ENCODE measurements around the gene DHX16.

DHX16 gene

GRCh38 chr6:30703011-30703410, 30.2 kb upstream of the DHX16 start:
- no peaks in the 10 kb centered on the region for H3K9me3 ChIP-seq (ENCODE audit: insufficient read depth, low read length)
- no peaks in the 10 kb centered on the region for H4K20me1 ChIP-seq (ENCODE audit: insufficient read depth, low read length)
- H3K27me3 ChIP-seq (ENCODE audit: low read depth, low read length): no peaks in the 10 kb centered on the region
- no peaks in the 10 kb centered on the region for H3K79me2 ChIP-seq (ENCODE audit: low read length)
- H3K27ac ChIP-seq (ENCODE audit: low read length): no peak overlapping the region
- no peak overlapping the region for H3K9ac ChIP-seq (ENCODE audit: low read length)
- no peak for TF ChIP-seq EZH2phosphoT487 (IDR thresholded peaks at IDR 0.05; ENCODE audit: low read depth)
- no peak for TF ChIP-seq CTCF (IDR thresholded peaks at IDR 0.05; ENCODE audit: low read depth, low read length)
- no peak overlapping the region for H2AFZ ChIP-seq (ENCODE audit: low read depth, low read length)
- no peaks in the 10 kb centered on the region for H3K36me3 ChIP-seq (replicated peaks; ENCODE audit: low read depth, low read length)
- no peak overlapping the region for H3K4me2 ChIP-seq (ENCODE audit: low read length)
- no peaks in the 10 kb centered on the region for H3K4me1 ChIP-seq (ENCODE audit: low read length)
- H3K4me3 ChIP-seq (ENCODE audit: low read length): no peak overlapping the region

- Histone ChIP-seq H3K79me2 (ENCODE audit: low read length) (no peaks in the 10 kb centered on the region), H3K36me3 (replicated peaks; ENCODE audit: low read depth, low read length) (no peaks in the 10 kb centered on the region), H3K9me3 (ENCODE audit: insufficient read depth, low read length) (no peaks in the 10 kb centered on the region), H3K9ac (ENCODE audit: low read length) (no peak overlapping the region), H2AFZ (ENCODE audit: low read depth, low read length) (no peak overlapping the region), H4K20me1 (ENCODE audit: insufficient read depth, low read length) (no peaks in the 10 kb centered on the region), H3K27me3 (ENCODE audit: low read depth, low read length) (no peaks in the 10 kb centered on the region), H3K4me2 (ENCODE audit: low read length) (no peak overlapping the region), H3K4me3 (ENCODE audit: low read length) (no peak overlapping the region), H3K4me1 (ENCODE audit: low read length) (peaks cover 3% of the 10 kb centered on the region; the same call in 1 of the 2 replicates), H3K27ac (ENCODE audit: low read length) (no peak overlapping the region)
- TF ChIP-seq EZH2phosphoT487 (IDR thresholded peaks at IDR 0.05; ENCODE audit: low read depth) (no peak), CTCF (IDR thresholded peaks at IDR 0.05; ENCODE audit: low read depth, low read length) (no peak)
Measured at GRCh38 chr6:30700340-30700739, 27.5 kb upstream of the DHX16 start.

GRCh38 chr6:30696432-30696831, 23.6 kb upstream of the DHX16 start:
- Histone ChIP-seq H3K27ac (ENCODE audit: low read length) (no peak overlapping the region), H4K20me1 (ENCODE audit: insufficient read depth, low read length) (no peaks in the 10 kb centered on the region), H3K4me2 (ENCODE audit: low read length) (no peak overlapping the region), H3K79me2 (ENCODE audit: low read length) (no peaks in the 10 kb centered on the region), H3K4me3 (ENCODE audit: low read length) (no peak overlapping the region), H3K36me3 (replicated peaks; ENCODE audit: low read depth, low read length) (no peaks in the 10 kb centered on the region), H3K4me1 (ENCODE audit: low read length) (peaks cover 9% of the 10 kb centered on the region; the same call in 1 of the 2 replicates), H3K9me3 (ENCODE audit: insufficient read depth, low read length) (no peaks in the 10 kb centered on the region), H3K27me3 (ENCODE audit: low read depth, low read length) (no peaks in the 10 kb centered on the region), H3K9ac (ENCODE audit: low read length) (no peak overlapping the region), H2AFZ (ENCODE audit: low read depth, low read length) (no peak overlapping the region)
- no peak for TF ChIP-seq CTCF (IDR thresholded peaks at IDR 0.05; ENCODE audit: low read depth, low read length)
- no peak for TF ChIP-seq EZH2phosphoT487 (IDR thresholded peaks at IDR 0.05; ENCODE audit: low read depth)

- H3K4me1 ChIP-seq (ENCODE audit: low read length): peaks cover 27% of the 10 kb centered on the region
- no peaks in the 10 kb centered on the region for H3K9me3 ChIP-seq (ENCODE audit: insufficient read depth, low read length)
- TF ChIP-seq EZH2phosphoT487 (IDR thresholded peaks at IDR 0.05; ENCODE audit: low read depth) (no peak), CTCF (IDR thresholded peaks at IDR 0.05; ENCODE audit: low read depth, low read length) (no peak)
- H2AFZ ChIP-seq (ENCODE audit: low read depth, low read length): peak overlapping the region; percentile 49
- peak overlapping the region; percentile 75 for H3K9ac ChIP-seq (ENCODE audit: low read length)
- H3K27me3 ChIP-seq (ENCODE audit: low read depth, low read length): no peaks in the 10 kb centered on the region
- H3K4me2 ChIP-seq (ENCODE audit: low read length): peak overlapping the region; percentile 87
- H3K79me2 ChIP-seq (ENCODE audit: low read length): peaks cover under 1% of the 10 kb centered on the region
- H3K36me3 ChIP-seq (replicated peaks; ENCODE audit: low read depth, low read length): no peaks in the 10 kb centered on the region
- no peak overlapping the region for H3K27ac ChIP-seq (ENCODE audit: low read length)
- no peaks in the 10 kb centered on the region for H4K20me1 ChIP-seq (ENCODE audit: insufficient read depth, low read length)
- peak overlapping the region; percentile 94 for H3K4me3 ChIP-seq (ENCODE audit: low read length)
Measured at GRCh38 chr6:30691208-30691847, 18.5 kb upstream of the DHX16 start.
